GM23338 (cell line): ENCODE results near the gene STARD8.

Experiments
- EZH2 ChIP-seq: fragments of 200-600 bp; sonication (generic); IDR thresholded peaks from one replicate; pipeline ENCODE4 v1.8.0; 2017; ENCODE audit warnings: antibody characterized with exemption, mild to moderate bottlenecking, low read depth; ENCODE audit not compliant: unreplicated experiment
- EZH2phosphoT487 ChIP-seq: fragments of 200-600 bp; sonication (generic); IDR thresholded peaks from one replicate; pipeline ENCODE4 v1.8.1; 2018; ENCODE audit warnings: antibody characterized with exemption; ENCODE audit not compliant: unreplicated experiment
- POLR2AphosphoS5 ChIP-seq: IDR thresholded peaks from 2 replicates; pipeline ENCODE4 v1.6.1; 2016; ENCODE audit warnings: antibody characterized with exemption, low read depth
- STAT1 ChIP-seq: IDR thresholded peaks from one replicate; pipeline ENCODE4 v1.6.1; 2016; ENCODE audit warnings: antibody characterized with exemption; ENCODE audit not compliant: unreplicated experiment
- TF ChIP-seq, protein P1 (sequence below), 2 experiments: fragments of 200-600 bp in 1 of 2; sonication (generic) in 1 of 2; conservative IDR thresholded peaks; 2 replicates each; pipeline versions ENCODE4 v1.5.1 to v1.6.1; 2016 to 2017; ENCODE audit warnings: antibody characterized with exemption in 2 of 2, low read depth in 2 of 2, mild to moderate bottlenecking in 2 of 2, moderate library complexity in 1 of 2
- TF ChIP-seq, protein P2 (sequence below): IDR thresholded peaks from one replicate; pipeline ENCODE4 v1.6.1; 2018; ENCODE audit warnings: antibody characterized with exemption; ENCODE audit not compliant: unreplicated experiment

GRCh38 chrX:68650491-68650890, 3.0 kb downstream of the STARD8 start:
- TF ChIP-seq, protein P1, sequence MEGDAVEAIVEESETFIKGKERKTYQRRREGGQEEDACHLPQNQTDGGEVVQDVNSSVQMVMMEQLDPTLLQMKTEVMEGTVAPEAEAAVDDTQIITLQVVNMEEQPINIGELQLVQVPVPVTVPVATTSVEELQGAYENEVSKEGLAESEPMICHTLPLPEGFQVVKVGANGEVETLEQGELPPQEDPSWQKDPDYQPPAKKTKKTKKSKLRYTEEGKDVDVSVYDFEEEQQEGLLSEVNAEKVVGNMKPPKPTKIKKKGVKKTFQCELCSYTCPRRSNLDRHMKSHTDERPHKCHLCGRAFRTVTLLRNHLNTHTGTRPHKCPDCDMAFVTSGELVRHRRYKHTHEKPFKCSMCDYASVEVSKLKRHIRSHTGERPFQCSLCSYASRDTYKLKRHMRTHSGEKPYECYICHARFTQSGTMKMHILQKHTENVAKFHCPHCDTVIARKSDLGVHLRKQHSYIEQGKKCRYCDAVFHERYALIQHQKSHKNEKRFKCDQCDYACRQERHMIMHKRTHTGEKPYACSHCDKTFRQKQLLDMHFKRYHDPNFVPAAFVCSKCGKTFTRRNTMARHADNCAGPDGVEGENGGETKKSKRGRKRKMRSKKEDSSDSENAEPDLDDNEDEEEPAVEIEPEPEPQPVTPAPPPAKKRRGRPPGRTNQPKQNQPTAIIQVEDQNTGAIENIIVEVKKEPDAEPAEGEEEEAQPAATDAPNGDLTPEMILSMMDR (conservative IDR thresholded peaks at IDR 0.05; ENCODE audit: low read depth in 2 of 2) = no peak
- TF ChIP-seq POLR2AphosphoS5 (no peak), EZH2phosphoT487 (no peak), STAT1 (no peak), EZH2 (no peak)
- TF ChIP-seq, protein P2, sequence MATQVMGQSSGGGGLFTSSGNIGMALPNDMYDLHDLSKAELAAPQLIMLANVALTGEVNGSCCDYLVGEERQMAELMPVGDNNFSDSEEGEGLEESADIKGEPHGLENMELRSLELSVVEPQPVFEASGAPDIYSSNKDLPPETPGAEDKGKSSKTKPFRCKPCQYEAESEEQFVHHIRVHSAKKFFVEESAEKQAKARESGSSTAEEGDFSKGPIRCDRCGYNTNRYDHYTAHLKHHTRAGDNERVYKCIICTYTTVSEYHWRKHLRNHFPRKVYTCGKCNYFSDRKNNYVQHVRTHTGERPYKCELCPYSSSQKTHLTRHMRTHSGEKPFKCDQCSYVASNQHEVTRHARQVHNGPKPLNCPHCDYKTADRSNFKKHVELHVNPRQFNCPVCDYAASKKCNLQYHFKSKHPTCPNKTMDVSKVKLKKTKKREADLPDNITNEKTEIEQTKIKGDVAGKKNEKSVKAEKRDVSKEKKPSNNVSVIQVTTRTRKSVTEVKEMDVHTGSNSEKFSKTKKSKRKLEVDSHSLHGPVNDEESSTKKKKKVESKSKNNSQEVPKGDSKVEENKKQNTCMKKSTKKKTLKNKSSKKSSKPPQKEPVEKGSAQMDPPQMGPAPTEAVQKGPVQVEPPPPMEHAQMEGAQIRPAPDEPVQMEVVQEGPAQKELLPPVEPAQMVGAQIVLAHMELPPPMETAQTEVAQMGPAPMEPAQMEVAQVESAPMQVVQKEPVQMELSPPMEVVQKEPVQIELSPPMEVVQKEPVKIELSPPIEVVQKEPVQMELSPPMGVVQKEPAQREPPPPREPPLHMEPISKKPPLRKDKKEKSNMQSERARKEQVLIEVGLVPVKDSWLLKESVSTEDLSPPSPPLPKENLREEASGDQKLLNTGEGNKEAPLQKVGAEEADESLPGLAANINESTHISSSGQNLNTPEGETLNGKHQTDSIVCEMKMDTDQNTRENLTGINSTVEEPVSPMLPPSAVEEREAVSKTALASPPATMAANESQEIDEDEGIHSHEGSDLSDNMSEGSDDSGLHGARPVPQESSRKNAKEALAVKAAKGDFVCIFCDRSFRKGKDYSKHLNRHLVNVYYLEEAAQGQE = no peak
